ENCODE results near the gene TRIM74.
A peak's percentile ranks its signal among the peaks of the same experiment; 100 is the strongest.
"Not testable (repeated sequence)": the region's sequence is repeated elsewhere in the genome, so short reads cannot be mapped to it uniquely, and the experiment has no call there.

TRIM74 gene

DNA sequence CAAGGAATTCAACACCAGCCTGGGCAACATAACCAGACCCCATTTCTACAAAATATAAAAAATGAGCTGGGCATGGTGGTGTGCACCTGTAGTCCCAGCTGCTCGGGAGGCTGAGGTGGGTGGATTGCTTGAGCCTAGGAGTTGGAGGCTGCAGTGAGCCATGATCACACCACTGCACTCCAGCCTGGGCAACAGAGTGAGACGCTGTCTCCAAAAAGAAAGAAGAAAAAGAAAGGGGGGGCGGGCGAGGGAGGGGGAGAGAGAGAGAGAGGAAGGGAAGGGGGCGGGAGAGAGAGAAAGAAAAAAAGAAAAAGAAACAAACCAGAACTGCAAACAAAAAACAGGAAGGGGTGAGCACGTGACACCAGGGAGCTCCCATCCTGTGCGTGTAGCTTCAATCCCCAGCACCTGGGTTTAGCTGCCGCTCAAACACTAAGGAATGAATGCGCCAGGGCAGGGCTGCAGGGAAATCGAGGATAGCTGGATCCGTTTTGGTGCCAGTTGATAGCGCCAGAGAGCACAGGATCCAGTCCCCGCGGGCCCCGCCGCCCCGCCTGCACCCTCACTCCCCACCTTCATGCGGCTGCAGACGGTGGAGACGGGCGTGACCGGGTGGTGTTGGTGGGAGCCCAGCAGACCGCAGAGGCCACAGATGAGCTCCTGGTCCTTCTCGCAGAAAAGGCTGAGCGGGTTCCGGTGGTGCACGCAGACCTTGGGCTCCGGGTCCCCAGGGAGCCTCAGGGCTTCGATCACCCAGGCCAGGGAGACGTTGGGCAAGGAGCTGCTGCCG, 3.9 kb downstream of the TRIM74 start:
- DNase-seq (ENCODE audit: low read depth, low spot score); in situ Hi-C loops (cut with HindIII; ENCODE audit: low sequenced_read_pairs); H3K4me3 ChIP-seq (ENCODE audit: low read depth, low read length): not testable (repeated sequence)

DNA sequence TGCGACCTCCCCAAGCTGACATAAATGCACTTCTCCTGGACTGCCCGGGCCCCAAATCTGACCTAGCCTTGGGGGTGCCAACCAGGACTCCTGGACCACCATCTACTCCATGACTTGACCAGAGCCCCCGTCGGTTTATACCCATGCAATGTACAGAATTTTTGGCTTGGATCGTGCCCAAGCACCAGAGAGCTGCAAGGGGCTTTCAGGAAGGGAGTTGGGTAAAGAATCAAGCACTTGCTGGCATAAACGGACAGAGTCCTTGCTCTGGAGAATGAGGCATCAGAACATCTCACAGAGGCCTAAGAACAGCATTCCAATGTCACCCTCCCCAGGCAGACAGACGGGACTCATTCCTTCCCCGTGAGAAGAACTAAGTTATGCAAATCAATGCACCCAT, 6.2 kb downstream of the TRIM74 start:
- DNase-seq (ENCODE audit: low read depth, low spot score); H3K4me3 ChIP-seq (ENCODE audit: low read depth, low read length); in situ Hi-C loops (cut with HindIII; ENCODE audit: low sequenced_read_pairs): not testable (repeated sequence)

DNA sequence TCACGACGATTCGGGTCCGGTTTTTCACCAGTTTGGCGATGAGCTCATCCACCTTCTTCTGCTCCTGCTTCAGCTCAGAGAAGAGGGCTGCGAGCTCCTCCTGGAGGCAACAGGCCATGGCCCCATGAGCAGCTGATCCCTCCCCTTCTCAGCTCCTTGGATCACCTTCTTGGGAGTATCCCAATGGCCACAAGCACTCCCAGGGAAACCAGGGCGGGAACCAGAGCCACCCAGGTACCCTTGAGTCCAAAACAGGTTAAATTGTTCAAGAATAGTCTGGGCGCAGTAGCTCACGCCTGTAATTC, 8.0 kb downstream of the TRIM74 start:
- DNase-seq (ENCODE audit: low read depth, low spot score); in situ Hi-C loops (cut with HindIII; ENCODE audit: low sequenced_read_pairs); H3K4me3 ChIP-seq (ENCODE audit: low read depth, low read length): not testable (repeated sequence)

DNA sequence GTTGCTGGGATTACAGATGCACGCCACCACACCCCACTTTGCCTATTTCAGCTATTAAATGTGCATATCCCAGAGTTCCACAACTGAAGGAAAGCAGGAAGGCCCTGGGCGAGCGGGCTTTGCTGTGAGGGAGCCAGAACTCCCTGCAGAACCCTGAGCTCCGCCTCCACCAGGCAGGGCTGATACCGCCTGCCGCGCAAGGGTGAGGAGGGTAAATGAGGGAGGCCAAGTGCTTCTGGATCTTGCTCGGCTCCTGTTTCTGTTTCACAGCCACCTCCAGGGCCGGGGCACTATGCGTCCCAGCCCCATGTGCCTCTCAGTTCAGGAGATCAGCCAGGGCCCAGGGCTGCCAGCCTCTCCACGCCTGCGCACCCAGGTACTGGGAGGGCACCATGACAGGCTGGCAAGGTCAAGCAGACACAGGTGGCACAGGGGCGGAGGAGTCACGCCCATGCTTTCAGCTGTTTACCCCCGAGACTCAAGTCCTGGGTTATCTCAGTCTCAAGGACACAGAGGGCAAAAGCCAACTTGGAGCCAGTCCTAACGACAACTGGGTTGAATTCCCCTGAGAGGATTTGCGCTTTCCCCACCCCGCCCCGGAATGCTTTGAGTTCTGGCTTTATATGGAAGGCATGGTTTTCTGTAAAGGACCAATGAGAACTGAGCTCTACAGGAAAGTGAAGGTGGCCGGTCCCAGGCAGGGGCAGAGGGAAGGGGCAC, 8.5 kb downstream of the TRIM74 start:
- H3K4me3 ChIP-seq (ENCODE audit: low read depth, low read length); in situ Hi-C loops (cut with HindIII; ENCODE audit: low sequenced_read_pairs); DNase-seq (ENCODE audit: low read depth, low spot score): not testable (repeated sequence)

DNA sequence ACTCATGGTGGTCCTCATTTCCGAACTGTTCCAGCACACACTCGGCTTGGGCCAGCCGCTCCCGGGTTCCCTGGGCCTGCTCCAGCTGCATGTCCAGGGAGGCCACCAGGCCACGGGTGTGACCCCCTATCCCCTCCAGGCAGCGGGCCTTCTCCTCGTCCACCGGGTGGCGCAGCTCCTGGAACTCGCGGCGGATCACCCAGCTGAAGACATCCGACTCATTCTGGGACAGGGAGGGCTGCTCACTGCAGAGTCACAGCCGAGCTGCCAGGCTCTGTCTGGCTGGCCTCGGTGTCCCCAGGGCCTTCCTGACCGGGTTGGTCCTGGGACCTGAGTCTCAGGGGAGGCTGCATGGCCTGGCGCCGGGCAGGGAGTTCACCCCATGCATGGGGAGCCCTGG, 9.2 kb downstream of the TRIM74 start:
- DNase-seq (ENCODE audit: low read depth, low spot score); in situ Hi-C loops (cut with HindIII; ENCODE audit: low sequenced_read_pairs); H3K4me3 ChIP-seq (ENCODE audit: low read depth, low read length): not testable (repeated sequence)

DNA sequence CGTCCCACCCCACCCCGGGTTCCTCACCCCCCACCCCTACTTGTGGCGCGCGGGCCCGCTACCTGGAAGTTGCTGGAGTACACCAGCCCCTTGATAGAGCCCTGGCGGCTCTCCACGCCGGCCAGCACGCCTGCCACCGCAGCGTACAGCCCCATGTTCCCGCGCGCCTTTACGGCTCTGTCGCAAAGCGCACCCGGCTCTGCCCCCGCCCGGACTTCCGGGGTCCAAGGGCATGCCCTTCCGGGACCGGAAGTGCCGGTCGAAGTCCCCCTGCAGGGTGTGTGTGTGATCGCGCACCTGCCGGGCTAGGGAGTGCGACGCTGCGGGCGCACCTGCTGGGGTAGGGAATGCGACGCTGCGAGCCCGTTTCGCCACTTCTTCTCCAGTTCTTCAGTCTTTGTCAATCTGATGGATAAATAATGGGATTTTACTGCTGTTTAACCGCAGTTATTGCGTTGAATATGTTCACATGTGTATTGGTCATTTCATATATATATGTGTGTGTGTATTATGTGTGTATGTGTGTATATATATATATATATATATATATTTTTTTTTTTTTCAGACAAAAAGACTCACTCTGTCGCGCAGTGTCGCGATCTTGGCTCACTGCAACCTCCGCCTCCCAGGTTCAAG, 14.6 kb downstream of the TRIM74 start:
- peak overlapping the region; percentile 29 for H3K4me3 ChIP-seq (ENCODE audit: low read depth, low read length)
- DNase-seq (ENCODE audit: low read depth, low spot score); in situ Hi-C loops (cut with HindIII; ENCODE audit: low sequenced_read_pairs): not testable (repeated sequence)

DNA sequence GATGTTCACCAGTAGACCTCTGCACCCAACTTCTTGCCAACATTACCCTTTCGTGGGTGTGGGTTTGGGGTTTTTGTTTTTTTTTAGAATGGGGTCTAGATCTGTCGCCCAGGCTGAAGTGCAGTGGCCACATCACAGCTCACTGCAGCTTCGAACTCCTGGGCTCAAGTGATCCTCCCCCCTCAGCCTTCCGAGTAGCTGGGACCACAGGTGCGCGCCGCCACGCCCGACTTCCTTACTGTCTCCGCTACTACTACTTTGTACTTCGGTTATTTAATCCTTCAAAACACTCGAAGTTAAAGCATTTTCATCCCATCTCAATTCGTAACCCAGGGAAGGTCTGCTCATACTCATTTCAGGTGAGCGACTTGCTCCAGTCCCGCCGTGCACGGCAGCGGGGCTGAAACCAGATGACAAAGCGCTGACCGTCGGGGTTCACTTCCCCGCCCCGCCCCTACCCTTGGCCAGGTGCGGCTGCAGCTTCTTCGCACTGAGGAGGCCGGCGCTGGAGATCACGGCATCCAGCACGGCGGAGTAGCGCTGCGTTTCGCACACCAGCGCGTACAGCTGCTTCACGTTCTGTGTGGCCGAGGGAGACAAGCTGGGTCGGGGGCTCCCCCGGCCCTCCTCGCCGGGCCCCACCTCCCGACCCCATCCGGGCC, 15.2 kb downstream of the TRIM74 start:
- peak overlapping the region; percentile 29 for H3K4me3 ChIP-seq (ENCODE audit: low read depth, low read length)
- DNase-seq (ENCODE audit: low read depth, low spot score); in situ Hi-C loops (cut with HindIII; ENCODE audit: low sequenced_read_pairs): not testable (repeated sequence)

DNA sequence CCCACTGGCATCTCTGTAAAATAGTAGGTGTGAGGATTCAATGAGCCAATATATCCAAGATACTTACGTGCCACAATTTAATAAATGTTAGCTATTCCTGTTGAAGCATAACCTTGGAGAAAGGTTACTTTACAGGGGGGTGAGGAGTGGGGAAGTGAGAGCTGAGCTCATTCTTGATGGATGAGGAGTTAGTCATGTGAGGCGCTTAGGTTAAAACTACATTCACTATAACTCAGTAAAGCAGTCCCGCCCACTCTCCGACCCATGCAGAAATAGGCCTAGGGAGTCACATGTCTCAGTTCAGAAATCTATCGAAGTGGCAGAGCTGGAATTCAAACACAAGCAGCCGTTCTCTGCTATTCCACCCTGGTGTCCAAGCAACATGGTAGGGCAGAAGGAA, 18.8 kb downstream of the TRIM74 start:
- H3K4me3 ChIP-seq (ENCODE audit: low read depth, low read length); in situ Hi-C loops (cut with HindIII; ENCODE audit: low sequenced_read_pairs); DNase-seq (ENCODE audit: low read depth, low spot score): not testable (repeated sequence)

DNA sequence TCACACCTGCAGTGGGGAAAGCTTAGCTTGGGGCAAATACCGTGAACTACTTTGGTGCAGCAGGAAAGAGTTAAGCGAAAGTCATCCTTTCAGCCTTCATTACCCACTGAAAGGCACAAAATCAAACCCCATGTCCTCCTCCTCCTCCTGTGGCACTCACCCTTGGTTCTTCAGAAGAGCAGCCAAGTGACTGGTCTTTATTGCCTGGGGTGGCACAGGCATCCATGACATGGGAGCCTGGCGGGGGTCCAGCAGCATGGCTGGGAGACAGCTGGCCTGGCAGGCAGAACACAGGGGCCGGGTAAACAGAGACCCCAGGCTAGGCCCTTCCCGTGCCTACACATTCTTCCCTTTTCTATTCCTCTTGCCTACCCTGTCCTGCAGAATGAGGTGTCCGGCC, 19.6 kb downstream of the TRIM74 start:
- H3K4me3 ChIP-seq (ENCODE audit: low read depth, low read length); in situ Hi-C loops (cut with HindIII; ENCODE audit: low sequenced_read_pairs); DNase-seq (ENCODE audit: low read depth, low spot score): not testable (repeated sequence)

DNA sequence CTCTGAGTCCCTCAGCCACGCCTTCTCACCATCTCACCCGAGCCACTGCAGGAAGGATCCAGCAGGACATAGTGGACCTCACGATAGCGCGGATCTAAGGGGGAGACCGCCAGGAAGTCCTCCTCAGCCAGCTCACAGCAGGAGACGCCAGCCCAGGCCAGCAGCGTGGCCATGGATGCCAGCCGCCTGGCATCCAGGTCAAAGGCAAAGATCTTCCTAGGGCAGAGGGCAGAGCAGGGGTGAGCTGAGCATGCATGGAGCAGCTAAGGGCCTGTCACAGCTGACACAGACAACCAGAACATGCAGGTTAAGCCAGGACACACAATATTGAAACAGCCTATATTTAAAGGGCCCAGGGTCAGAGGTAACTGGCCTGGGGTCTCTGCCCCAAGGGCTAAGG, 20.0 kb downstream of the TRIM74 start:
- H3K4me3 ChIP-seq (ENCODE audit: low read depth, low read length); in situ Hi-C loops (cut with HindIII; ENCODE audit: low sequenced_read_pairs); DNase-seq (ENCODE audit: low read depth, low spot score): not testable (repeated sequence)

DNA sequence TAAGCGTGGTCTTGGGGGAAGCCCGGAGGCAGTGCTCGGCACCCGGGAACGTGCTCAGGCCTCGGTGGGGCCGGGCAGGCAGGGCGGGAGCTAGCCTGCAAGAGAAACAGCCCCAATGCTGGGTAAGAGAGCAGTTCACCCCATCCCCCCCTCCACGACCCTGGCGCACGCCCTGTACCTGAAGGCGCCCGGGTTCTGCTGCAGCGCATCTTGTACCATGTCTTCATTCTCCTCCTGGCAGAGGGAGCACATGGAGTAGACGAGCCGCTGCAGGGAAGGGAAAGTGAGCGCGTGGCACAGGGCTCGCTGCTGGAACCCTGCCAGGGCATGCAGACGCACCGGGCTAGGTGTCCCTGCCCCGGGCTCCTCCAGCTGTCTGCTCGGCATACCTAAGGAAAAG, 20.6 kb downstream of the TRIM74 start:
- DNase-seq (ENCODE audit: low read depth, low spot score); in situ Hi-C loops (cut with HindIII; ENCODE audit: low sequenced_read_pairs); H3K4me3 ChIP-seq (ENCODE audit: low read depth, low read length): not testable (repeated sequence)

DNA sequence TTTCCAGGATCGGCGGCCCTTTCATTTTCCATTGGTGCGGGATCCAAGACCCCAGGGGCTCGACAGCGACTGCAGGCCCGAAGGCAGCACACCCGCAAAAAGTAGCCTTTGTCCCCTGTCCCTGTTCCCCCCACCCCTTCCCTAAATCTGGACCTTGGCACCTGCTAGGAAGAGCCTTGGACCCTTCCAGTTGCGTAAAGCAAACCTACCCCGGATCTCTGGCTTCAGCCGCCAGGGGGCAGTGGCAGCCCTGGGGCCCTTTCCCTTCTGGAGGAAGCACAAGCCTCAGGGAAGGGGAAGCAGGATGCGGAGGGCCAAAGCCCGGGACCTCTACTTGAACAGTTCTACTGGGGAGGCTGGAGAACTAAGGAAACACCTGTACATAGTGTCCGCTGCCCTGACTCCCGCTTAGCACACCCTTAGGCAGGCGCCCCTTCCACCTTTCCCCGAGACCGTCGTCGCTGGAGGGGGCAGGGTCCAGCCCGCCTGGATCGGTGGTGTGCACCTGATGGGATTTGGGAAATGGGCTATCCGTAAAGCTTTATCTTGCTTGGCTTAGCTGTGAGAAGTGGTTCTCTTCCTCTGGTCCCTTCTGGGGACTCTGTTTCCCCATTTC, 23.0 kb downstream of the TRIM74 start:
- TF ChIP-seq, protein P1, sequence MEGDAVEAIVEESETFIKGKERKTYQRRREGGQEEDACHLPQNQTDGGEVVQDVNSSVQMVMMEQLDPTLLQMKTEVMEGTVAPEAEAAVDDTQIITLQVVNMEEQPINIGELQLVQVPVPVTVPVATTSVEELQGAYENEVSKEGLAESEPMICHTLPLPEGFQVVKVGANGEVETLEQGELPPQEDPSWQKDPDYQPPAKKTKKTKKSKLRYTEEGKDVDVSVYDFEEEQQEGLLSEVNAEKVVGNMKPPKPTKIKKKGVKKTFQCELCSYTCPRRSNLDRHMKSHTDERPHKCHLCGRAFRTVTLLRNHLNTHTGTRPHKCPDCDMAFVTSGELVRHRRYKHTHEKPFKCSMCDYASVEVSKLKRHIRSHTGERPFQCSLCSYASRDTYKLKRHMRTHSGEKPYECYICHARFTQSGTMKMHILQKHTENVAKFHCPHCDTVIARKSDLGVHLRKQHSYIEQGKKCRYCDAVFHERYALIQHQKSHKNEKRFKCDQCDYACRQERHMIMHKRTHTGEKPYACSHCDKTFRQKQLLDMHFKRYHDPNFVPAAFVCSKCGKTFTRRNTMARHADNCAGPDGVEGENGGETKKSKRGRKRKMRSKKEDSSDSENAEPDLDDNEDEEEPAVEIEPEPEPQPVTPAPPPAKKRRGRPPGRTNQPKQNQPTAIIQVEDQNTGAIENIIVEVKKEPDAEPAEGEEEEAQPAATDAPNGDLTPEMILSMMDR (IDR thresholded peaks at IDR 0.05; ENCODE audit: low read depth, low read length) = peak; percentile 33
- in situ Hi-C loops (cut with HindIII; ENCODE audit: low sequenced_read_pairs); DNase-seq (ENCODE audit: low read depth, low spot score); H3K4me3 ChIP-seq (ENCODE audit: low read depth, low read length): not testable (repeated sequence)

DNA sequence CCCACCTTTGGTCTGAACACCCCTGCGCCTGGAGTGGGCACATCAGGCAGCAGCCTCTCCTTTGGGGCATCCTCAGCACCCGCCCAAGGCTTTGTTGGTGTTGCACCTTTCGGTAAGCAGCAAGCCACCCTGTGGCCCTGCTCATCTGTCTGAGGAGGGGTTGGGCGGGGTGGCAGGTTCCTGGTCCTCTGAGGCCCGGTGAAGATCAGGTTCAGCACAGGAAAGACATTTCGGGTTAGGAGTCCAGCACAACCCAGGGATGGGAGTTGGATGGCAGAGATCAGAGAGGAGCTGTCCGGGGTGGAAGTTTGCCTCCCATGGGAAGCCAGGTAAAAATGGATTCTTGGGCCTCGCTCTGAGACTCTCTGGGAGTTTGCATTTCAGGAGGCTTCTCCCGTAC, 23.7 kb downstream of the TRIM74 start:
- DNase-seq (ENCODE audit: low read depth, low spot score); in situ Hi-C loops (cut with HindIII; ENCODE audit: low sequenced_read_pairs); H3K4me3 ChIP-seq (ENCODE audit: low read depth, low read length): not testable (repeated sequence)

DNA sequence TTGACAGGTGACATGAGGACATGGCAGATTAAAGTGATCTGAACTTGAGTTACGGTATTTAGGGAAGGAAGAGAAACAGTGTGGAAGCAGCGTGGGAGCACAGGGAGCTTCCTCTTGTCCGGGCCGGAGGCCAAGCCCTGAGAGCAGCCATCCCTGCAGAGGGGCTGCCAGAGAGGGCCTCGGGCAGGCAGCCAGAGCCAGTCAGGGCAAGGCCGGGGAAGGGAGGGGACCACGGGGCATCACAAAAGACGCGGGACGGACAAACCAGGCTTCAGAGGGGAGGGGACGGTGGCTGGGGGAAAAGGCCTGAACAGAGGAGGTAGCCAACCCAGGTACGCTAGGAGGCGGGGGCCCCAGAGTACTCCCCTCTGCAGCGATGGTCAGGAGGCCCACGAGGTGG, 24.3 kb downstream of the TRIM74 start:
- in situ Hi-C loops (cut with HindIII; ENCODE audit: low sequenced_read_pairs); DNase-seq (ENCODE audit: low read depth, low spot score); H3K4me3 ChIP-seq (ENCODE audit: low read depth, low read length): not testable (repeated sequence)

DNA sequence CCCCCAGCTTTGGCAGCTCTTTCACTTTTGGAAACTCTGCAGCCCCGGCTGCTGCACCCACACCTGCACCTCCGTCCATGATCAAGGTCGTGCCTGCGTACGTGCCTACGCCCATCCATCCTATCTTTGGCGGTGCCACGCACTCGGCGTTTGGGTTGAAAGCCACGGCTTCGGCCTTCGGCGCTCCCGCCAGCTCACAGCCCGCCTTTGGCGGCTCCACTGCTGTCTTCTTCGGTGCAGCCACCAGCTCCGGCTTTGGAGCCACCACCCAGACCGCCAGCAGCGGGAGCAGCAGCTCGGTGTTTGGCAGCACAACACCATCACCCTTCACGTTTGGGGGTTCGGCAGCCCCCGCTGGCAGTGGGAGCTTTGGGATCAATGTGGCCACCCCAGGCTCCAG, 26.3 kb downstream of the TRIM74 start:
- H3K4me3 ChIP-seq (ENCODE audit: low read depth, low read length); DNase-seq (ENCODE audit: low read depth, low spot score); in situ Hi-C loops (cut with HindIII; ENCODE audit: low sequenced_read_pairs): not testable (repeated sequence)

Measured in astrocyte of the spinal cord (primary cell).